Fibroblast of the aortic adventitia (primary cell): ENCODE data around the gene PTP4A1. TPM values are rescaled to one million over a fixed set of nuclear protein-coding genes. Genes with fewer than 3 reads are reported as not detected.
A peak's percentile ranks its signal among the peaks of the same experiment; 100 is the strongest.

ENCODE experiments used
- DNase-seq: peaks from one replicate; pipeline ENCODE4 v3.0.0-alpha.2; 2010; ENCODE audit warnings: low read depth
- H3K4me3 ChIP-seq: 2 replicates; pipeline ENCODE4 v1.5.1; 2011; ENCODE audit warnings: low read depth, mild to moderate bottlenecking, control low read depth, low read length, moderate library complexity
- total RNA-seq: library from RNA; depleted of rRNA; stranded (reverse); fragments of >200 nt; gene quantifications from 2 replicates; pipeline ENCODE4 v1.2.3, GENCODE V29; 2012; ENCODE audit warnings: low replicate concordance
- TF ChIP-seq, protein P1 (sequence below): IDR thresholded peaks from 2 replicates; pipeline ENCODE4 v1.5.1; 2011; ENCODE audit warnings: mild to moderate bottlenecking, low read length, control low read depth, inconsistent platforms; ENCODE audit not compliant: insufficient read depth

PTP4A1 gene
- total RNA-seq, 1 donor = 46.1 TPM

DNA sequence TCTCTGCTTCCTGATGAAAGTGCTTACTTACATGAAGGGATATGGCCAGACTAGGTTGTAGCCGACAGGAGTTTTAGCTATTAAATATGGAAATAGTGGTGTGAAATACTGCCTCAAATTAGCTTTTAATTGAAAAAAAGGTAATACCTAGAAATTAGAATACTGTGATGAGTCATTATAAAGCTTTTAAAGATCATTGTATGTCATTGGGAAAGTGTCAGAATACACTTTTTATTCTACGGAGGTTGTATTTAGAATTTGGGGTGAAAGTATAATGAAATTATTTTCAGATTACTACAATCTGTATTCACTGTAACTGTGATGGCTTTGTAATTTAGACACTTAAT lies 2.2 kb downstream of the PTP4A1 start:
- no peak for DNase-seq
- H3K4me3 ChIP-seq = peak overlapping the region; percentile 86
- TF ChIP-seq, protein P1, sequence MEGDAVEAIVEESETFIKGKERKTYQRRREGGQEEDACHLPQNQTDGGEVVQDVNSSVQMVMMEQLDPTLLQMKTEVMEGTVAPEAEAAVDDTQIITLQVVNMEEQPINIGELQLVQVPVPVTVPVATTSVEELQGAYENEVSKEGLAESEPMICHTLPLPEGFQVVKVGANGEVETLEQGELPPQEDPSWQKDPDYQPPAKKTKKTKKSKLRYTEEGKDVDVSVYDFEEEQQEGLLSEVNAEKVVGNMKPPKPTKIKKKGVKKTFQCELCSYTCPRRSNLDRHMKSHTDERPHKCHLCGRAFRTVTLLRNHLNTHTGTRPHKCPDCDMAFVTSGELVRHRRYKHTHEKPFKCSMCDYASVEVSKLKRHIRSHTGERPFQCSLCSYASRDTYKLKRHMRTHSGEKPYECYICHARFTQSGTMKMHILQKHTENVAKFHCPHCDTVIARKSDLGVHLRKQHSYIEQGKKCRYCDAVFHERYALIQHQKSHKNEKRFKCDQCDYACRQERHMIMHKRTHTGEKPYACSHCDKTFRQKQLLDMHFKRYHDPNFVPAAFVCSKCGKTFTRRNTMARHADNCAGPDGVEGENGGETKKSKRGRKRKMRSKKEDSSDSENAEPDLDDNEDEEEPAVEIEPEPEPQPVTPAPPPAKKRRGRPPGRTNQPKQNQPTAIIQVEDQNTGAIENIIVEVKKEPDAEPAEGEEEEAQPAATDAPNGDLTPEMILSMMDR = no peak

DNA sequence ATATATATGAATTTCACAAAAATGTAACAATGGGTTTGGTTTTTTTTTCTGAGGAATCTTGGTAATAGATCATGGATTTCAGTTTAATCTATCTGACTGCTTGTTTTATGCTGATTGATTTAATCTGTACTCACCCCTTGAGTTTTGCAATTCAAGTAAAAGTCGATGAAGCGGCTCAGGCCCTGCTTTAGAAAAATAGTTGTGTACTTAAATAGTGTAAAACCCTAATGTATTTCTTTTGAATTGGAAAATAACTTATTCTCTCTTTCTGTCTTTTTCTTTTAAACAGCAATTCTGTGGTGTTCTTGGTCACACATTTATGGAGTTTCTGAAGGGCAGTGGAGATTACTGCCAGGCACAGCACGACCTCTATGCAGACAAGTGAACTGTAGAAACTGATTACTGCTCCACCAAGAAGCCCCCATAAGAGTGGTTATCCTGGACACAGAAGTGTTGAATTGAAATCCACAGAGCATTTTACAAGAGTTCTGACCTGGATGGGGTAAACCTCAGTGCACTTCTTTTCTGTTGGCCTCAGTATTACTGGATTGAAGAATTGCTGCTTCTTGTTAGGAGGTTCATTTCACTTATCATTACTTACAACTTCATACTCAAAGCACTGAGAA lies 4.0 kb downstream of the PTP4A1 start:
- H3K4me3 ChIP-seq = peak overlapping the region; percentile 39
- DNase-seq = no peak
- TF ChIP-seq, protein P1 = no peak

DNA sequence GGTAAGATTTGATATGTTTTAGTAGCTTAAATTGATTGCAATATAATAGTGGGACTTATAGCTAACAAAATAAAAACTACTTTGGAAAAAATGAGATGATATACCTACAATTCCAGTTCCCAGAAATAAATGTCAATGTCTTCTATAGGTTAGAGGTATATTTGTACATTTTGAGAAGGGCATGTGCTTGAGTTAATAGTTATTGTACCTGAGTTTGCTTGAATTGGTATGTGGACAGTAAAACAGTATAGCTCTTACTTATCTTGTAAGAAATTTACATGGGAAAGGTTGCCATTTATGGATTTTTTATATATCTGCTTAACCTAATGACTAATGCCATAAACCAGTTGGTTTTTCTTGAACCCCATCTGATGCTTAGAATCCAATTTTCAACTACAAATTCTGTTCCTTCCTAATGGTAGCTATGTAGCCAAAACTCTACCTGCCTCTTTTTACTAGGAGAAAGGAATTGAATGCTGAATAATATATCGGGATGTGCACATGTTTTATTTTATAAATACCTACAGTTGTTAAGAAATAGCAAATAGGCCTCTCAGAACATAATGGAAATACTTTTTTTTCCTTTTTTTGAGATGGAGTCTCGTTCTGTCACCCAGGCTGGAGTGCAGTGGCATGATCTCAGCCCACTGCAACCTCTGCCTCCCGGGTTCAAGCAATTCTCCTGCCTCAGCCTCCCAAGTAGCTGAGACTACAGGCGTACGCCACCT lies 4.9 kb downstream of the PTP4A1 start:
- H3K4me3 ChIP-seq = no peak overlapping the region
- TF ChIP-seq, protein P1 = no peak
- DNase-seq = no peak

DNA sequence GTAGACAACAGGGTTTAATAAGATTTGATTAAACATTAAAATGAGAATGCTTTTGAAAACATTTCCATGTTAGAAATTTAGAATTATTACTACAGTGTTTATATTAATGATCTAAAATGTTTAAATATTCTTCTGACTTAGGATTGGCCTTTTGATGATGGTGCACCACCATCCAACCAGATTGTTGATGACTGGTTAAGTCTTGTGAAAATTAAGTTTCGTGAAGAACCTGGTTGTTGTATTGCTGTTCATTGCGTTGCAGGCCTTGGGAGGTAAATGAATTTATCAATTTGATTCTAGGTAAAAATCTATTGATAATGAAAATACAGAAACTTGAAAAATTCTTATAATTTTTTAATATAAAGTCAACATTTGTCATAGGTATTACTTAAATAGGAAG lies 6.5 kb downstream of the PTP4A1 start:
- DNase-seq = no peak
- TF ChIP-seq, protein P1 = no peak

DNA sequence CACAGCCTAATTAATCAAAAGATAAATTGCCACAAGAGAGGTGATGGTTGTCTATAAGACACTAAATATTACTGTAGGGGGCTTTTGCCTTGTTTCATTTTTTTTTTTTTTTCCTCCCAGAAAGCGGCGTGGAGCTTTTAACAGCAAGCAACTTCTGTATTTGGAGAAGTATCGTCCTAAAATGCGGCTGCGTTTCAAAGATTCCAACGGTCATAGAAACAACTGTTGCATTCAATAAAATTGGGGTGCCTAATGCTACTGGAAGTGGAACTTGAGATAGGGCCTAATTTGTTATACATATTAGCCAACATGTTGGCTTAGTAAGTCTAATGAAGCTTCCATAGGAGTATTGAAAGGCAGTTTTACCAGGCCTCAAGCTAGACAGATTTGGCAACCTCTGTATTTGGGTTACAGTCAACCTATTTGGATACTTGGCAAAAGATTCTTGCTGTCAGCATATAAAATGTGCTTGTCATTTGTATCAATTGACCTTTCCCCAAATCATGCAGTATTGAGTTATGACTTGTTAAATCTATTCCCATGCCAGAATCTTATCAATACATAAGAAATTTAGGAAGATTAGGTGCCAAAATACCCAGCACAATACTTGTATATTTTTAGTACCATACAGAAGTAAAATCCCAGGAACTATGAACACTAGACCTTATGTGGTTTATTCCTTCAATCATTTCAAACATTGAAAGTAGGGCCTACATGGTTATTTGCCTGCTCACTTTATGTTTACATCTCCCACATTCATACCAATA lies 7.8 kb downstream of the PTP4A1 start:
- TF ChIP-seq, protein P1 = no peak
- no peak overlapping the region for H3K4me3 ChIP-seq
- DNase-seq = no peak

More for the DNA sequence above, 6.5 kb downstream of the PTP4A1 start:
- no peak overlapping the region for H3K4me3 ChIP-seq

DNA sequence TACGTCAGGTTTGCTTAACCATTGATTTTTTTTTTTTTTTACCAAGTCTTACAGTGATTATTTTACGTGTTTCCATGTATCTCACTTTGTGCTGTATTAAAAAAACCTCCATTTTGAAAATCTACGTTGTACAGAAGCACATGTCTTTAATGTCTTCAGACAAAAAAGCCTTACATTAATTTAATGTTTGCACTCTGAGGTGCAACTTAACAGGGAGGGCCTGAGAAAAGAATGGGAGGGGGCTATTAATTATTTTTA lies 8.4 kb downstream of the PTP4A1 start:
- TF ChIP-seq, protein P1 = no peak
- no peak for DNase-seq
- H3K4me3 ChIP-seq = no peak overlapping the region
